Fibroblast of villous mesenchyme (primary cell): ENCODE results near the gene RIMBP2. TPM values are rescaled to one million over a fixed set of nuclear protein-coding genes. Genes with fewer than 3 reads are reported as not detected.

Experiments
- DNase-seq: peaks from one replicate; pipeline ENCODE4 v3.0.0-alpha.2; 2010; ENCODE audit warnings: low read depth
- H3K4me3 ChIP-seq: 2 replicates; pipeline ENCODE4 v1.5.1; 2011; ENCODE audit warnings: low read depth, mild to moderate bottlenecking, low read length
- total RNA-seq: library from RNA; depleted of rRNA; stranded (reverse); fragments of >200 nt; gene quantifications from 2 replicates; pipeline ENCODE4 v1.2.3, GENCODE V29; 2012
- TF ChIP-seq, protein P1 (sequence below): IDR thresholded peaks from 2 replicates; pipeline ENCODE4 v1.5.1; 2012; ENCODE audit warnings: low read depth, mild to moderate bottlenecking, low read length; ENCODE audit not compliant: insufficient read depth

Gene RIMBP2
- total RNA-seq, 1 donor: not detected

DNA sequence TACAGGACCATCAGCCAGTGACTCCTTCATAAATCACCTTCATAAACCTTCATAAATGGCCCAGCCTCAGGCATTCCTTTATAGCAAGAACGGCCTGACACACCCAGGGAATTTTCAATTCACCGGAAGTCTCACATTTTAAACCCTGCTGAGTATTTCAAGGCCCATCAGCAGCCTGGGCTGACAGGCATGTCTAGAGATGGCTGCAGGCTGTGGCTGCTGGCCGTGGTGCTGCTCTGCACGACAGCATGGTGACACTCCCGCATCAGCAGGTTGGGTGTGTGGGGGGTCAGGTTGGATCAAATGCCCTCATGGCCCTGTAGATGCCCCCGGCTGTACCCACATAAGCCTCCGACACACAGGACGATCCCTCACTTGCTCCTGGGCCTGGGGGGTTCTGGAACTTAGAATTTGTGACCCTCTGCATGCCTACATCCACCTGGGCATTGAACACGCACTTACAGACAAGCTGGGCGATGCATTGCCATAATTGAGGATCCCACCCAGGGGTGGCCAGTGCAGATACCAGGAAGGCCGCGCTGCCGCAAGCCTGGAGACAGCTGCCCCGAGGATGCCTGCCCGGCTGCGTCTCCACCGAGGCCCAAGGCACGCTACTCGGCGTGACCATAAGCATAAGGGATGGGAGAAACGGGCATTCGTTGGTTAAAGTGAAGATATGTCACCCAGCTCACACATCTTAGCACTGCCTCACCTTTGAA is 254.1 kb downstream of the RIMBP2 start:
- H3K4me3 ChIP-seq: no peak overlapping the region
- TF ChIP-seq, protein P1, sequence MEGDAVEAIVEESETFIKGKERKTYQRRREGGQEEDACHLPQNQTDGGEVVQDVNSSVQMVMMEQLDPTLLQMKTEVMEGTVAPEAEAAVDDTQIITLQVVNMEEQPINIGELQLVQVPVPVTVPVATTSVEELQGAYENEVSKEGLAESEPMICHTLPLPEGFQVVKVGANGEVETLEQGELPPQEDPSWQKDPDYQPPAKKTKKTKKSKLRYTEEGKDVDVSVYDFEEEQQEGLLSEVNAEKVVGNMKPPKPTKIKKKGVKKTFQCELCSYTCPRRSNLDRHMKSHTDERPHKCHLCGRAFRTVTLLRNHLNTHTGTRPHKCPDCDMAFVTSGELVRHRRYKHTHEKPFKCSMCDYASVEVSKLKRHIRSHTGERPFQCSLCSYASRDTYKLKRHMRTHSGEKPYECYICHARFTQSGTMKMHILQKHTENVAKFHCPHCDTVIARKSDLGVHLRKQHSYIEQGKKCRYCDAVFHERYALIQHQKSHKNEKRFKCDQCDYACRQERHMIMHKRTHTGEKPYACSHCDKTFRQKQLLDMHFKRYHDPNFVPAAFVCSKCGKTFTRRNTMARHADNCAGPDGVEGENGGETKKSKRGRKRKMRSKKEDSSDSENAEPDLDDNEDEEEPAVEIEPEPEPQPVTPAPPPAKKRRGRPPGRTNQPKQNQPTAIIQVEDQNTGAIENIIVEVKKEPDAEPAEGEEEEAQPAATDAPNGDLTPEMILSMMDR: no peak
- DNase-seq: no peak

DNA sequence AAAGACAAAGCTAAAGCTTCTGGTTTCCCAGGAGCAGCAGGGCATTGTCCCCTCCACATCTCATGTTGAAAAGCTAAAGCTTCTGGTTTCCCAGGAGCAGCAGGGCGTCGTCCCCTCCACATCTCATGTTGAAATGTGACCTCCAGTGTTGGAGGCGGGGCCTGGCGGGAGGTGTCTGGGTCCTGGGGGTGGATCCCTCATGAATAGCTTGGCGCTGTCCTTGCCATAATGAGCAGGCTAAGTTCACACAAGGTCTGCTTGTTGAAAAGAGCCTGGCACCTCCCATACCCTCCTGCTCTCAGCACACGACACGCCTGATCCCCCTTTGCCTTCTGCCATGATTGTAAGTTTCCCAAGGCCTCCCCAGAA is 254.7 kb downstream of the RIMBP2 start:
- H3K4me3 ChIP-seq: no peak overlapping the region
- DNase-seq: no peak
- TF ChIP-seq, protein P1: no peak

DNA sequence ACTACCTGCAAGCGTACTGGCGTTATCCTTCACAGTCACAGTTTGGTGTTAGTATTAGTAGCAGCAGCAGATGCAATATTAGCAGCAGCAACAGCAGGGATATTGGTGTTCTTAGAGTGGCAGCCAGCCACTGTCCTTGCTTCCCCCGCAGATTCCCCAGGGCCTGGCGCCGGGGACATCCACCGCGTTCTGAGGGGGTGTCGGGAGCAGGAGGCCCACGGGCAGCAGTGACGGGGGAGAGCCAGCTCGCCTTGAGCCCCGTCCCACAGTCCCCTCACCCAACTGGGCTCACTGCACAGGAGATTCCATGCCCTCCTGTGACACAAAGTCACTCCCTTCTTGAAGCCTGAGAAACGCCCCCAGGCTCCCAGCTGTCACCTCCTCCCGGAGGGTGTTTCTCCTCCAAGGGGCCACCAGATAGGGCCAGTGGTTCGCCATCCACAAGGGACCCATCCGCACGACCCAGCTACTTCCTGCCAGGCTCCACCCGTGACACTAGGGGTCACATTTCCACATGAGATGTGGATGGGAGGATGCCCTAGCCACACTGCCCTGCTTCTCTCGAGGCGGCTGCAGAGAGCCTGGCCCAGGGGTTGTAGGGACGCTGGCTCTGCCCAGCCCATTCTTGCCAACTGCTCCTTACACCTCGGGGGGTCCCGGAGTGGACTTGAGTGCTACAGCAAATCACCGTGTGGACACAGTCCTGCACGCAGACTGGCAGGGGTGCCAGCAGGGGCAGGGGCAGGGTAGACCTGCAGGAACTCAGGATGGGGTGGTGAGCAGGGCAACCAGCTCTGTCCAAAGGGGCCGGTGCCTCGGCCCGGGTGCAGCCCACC is 255.3 kb downstream of the RIMBP2 start:
- no peak for DNase-seq
- H3K4me3 ChIP-seq: no peak overlapping the region
- TF ChIP-seq, protein P1: no peak

DNA sequence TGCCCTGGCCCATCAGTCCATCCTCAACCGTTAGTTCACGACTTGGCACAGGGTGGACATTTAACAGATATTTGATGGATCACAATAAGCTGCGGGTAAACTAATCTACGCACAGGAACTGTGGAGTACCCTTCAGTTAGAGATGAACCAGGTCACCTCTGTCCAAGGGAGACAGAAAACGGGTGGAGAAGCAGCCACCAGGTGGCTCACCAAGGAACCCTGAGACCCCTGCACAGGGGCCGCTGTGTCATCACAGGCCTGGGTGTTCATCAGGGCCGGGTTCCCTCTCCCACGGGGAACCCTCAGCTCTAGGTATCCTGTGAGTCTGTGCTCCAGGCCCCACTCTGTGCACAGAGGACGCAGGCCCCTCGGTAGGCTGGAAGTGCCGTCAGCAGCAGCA is 256.2 kb downstream of the RIMBP2 start:
- DNase-seq: no peak
- TF ChIP-seq, protein P1: no peak
- H3K4me3 ChIP-seq: no peak overlapping the region

DNA sequence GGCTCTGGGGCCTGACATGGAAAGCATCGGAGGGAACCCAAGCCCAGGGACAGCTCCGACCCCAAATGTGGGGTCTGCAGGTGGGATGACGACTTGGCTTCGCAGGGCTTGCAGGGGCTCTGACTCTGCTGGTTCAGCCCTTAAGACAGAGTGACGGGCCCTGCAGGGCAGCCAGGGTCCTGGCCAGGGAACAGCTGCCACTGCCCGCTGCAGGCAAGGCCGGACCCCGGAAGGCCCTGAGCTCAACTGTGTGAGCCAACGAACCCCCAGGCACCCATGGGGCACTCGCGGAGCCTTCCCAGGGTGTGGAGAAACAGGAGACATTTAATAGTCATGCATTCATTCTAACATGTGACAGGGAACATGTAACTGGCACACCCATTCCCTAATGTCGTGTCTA is 257.8 kb downstream of the RIMBP2 start:
- TF ChIP-seq, protein P1: no peak
- H3K4me3 ChIP-seq: no peak overlapping the region
- DNase-seq: no peak

DNA sequence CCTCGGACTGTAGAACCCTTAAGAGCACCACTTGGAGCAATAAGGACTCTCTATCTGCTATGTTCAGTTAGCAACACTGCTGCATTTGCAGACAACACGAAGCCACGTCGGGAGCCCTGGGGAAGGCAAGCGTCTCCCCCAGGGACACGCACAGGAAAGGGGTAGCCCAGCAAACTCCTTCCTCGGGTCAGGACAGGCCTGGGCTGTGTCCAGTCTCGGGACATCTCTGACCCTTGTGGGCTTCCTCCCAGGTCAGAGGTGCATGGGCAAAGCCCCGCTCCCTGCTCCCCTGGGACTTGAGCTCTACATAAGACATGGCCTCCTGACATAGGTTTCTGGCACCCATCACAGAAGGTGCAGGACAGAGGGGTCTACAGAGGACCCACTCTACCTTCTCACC is 258.9 kb downstream of the RIMBP2 start:
- H3K4me3 ChIP-seq: no peak overlapping the region
- DNase-seq: no peak
- TF ChIP-seq, protein P1: no peak
